Endothelial cell of umbilical vein (primary cell): Measurements from ENCODE around the gene TM6SF1. TPM values are rescaled to one million over a fixed set of nuclear protein-coding genes. Genes with fewer than 3 reads are reported as not detected.

Experiments
- BruUV-seq: library from RNA; stranded (reverse); fragments of 400-500 nt; replicated peaks from 2 replicates; lab custom pipeline; 2021; lab: Mats Ljungman, UMichigan
- CTCF ChIA-PET: fragments of 300-600, 350-600 bp; sonication (Branson Sonifier 250); formaldehyde crosslinking; loops from one replicate; lab custom pipeline; 2021; ENCODE audit warnings: antibody characterized with exemption, inconsistent platforms; lab: Charles Lee
- POLR2A ChIA-PET: fragments of 300-600, 350-600 bp; sonication (Branson Sonifier 250); formaldehyde crosslinking; loops from one replicate; lab custom pipeline; 2021; ENCODE audit warnings: antibody characterized with exemption, inconsistent platforms; lab: Charles Lee
- DNase-seq: peaks from one replicate; pipeline ENCODE4 v3.0.0-alpha.2; 2011; ENCODE audit warnings: low read depth, low spot score
- FAIRE-seq: peaks from 2 replicates; lab custom pipeline; 2011; peaks lifted over from hg19 to GRCh38; lab: Jason Lieb, UNC
- H2AFZ ChIP-seq: 2 replicates; pipeline ENCODE4 v1.6.0; 2012; ENCODE audit warnings: low read depth, low read length, control low read depth, inconsistent platforms
- H3K27ac ChIP-seq: 2 replicates; pipeline ENCODE4 v1.5.1; 2011; ENCODE audit warnings: low read depth, mild to moderate bottlenecking, control low read depth, low read length, moderate library complexity; ENCODE audit not compliant: insufficient read depth
- H3K27me3 ChIP-seq, 2 experiments: 2 replicates each; pipeline versions ENCODE4 v1.6.0 to v1.6.1; 2011; ENCODE audit warnings: low read length in 2 of 2, mixed read lengths in 1 of 2; ENCODE audit not compliant: control insufficient read depth in 2 of 2, insufficient read depth in 2 of 2
- H3K36me3 ChIP-seq, 2 experiments: 2 replicates in 1 of 2; 3 replicates in 1 of 2; pipeline ENCODE4 v1.5.1; 2011; ENCODE audit warnings: low read length in 2 of 2, mild to moderate bottlenecking in 1 of 2, moderate library complexity in 1 of 2; ENCODE audit not compliant: control insufficient read depth in 2 of 2, insufficient read depth in 2 of 2; ENCODE audit errors: extremely low read depth in 1 of 2
- H3K4me1 ChIP-seq: 3 replicates; pipeline ENCODE4 v1.5.1; 2011; ENCODE audit warnings: mild to moderate bottlenecking, low read length; ENCODE audit not compliant: control insufficient read depth, insufficient read depth; ENCODE audit errors: extremely low read depth
- H3K4me2 ChIP-seq: 2 replicates; pipeline ENCODE4 v1.6.1; 2011; ENCODE audit warnings: low read length, control low read depth, mixed read lengths; ENCODE audit not compliant: insufficient read depth
- H3K4me3 ChIP-seq, 3 experiments: fragments of 200-600 bp in 1 of 3; sonication (generic), shearing (Covaris generic) in 1 of 3; replicated peaks in 1 of 3; 2 replicates each; pipeline ENCODE4 v1.5.1; 2011 to 2016; ENCODE audit warnings: control low read depth in 3 of 3, low read length in 3 of 3, mild to moderate bottlenecking in 2 of 3, inconsistent platforms in 1 of 3, low read depth in 1 of 3, moderate library complexity in 1 of 3; ENCODE audit not compliant: insufficient read depth in 1 of 3
- H3K79me2 ChIP-seq: 2 replicates; pipeline ENCODE4 v1.6.0; 2012; ENCODE audit warnings: low read length, inconsistent platforms; ENCODE audit not compliant: control insufficient read depth, insufficient read depth
- H3K9ac ChIP-seq: replicated peaks from 2 replicates; pipeline ENCODE3; 2011; ENCODE audit warnings: low read length, control low read depth; ENCODE audit not compliant: insufficient read depth; ENCODE audit errors: extremely low read depth
- H3K9me1 ChIP-seq: replicated peaks from 3 replicates; pipeline ENCODE4 v1.6.0; 2011; ENCODE audit warnings: mild to moderate bottlenecking, low read length; ENCODE audit not compliant: control insufficient read depth, insufficient read depth; ENCODE audit errors: extremely low read depth
- H3K9me3 ChIP-seq: replicated peaks from 2 replicates; pipeline ENCODE4 v1.5.1; 2012; ENCODE audit warnings: low read length, inconsistent platforms; ENCODE audit not compliant: control insufficient read depth, insufficient read depth
- H4K20me1 ChIP-seq: replicated peaks from 2 replicates; pipeline ENCODE3; 2011; ENCODE audit warnings: mild to moderate bottlenecking, low read length; ENCODE audit not compliant: control insufficient read depth, insufficient read depth; ENCODE audit errors: extremely low read depth
- CTCF ChIP-seq, 2 donors: IDR thresholded peaks; 1 replicate in 1 of 2; 2 replicates in 1 of 2; pipeline ENCODE4 v1.5.1; 2011; ENCODE audit warnings: low read length in 2 of 2, mild to moderate bottlenecking in 2 of 2, moderate library complexity in 2 of 2, control low read depth in 1 of 2, inconsistent platforms in 1 of 2, low read depth in 1 of 2; ENCODE audit not compliant: insufficient read depth in 1 of 2; ENCODE audit errors: extremely low read depth in 1 of 2
- EZH2 ChIP-seq: IDR thresholded peaks from 2 replicates; pipeline ENCODE4 v1.6.1; 2012; ENCODE audit warnings: borderline replicate concordance, low read depth, mild to moderate bottlenecking, moderate library complexity, low read length, inconsistent platforms; ENCODE audit not compliant: severe bottlenecking
- FOS ChIP-seq: IDR thresholded peaks from 2 replicates; pipeline ENCODE4 v1.6.1; 2011; ENCODE audit warnings: mild to moderate bottlenecking, low read length, moderate library complexity, borderline replicate concordance; ENCODE audit not compliant: insufficient read depth
- GATA2 ChIP-seq: IDR thresholded peaks from 2 replicates; pipeline ENCODE4 v1.7.0; 2011; ENCODE audit warnings: low read depth, mild to moderate bottlenecking, moderate library complexity, mixed read lengths, low read length; ENCODE audit not compliant: insufficient read length, insufficient read depth
- JUN ChIP-seq: IDR thresholded peaks from 2 replicates; pipeline ENCODE4 v1.6.1; 2011; ENCODE audit warnings: borderline replicate concordance, low read depth; ENCODE audit not compliant: insufficient read length, insufficient read depth
- MAX ChIP-seq: IDR thresholded peaks from 2 replicates; pipeline ENCODE4 v1.6.1; 2011; ENCODE audit not compliant: insufficient read depth, insufficient read length
- MYC ChIP-seq: IDR thresholded peaks from one replicate; pipeline ENCODE4 v1.6.1; 2011; ENCODE audit warnings: mild to moderate bottlenecking, low read depth, low read length
- POLR2A ChIP-seq: IDR thresholded peaks from 2 replicates; pipeline ENCODE4 v1.6.1; 2012; ENCODE audit warnings: low read depth, mild to moderate bottlenecking, control low read depth, low read length
- POLR2AphosphoS5 ChIP-seq: IDR thresholded peaks from 2 replicates; pipeline ENCODE4 v1.6.1; 2012; ENCODE audit warnings: low read depth, mild to moderate bottlenecking, control low read depth, low read length, moderate library complexity; ENCODE audit not compliant: insufficient read depth
- dilution Hi-C: fragments of 300-500 bp; cut with MboI; formaldehyde crosslinking; loops from one replicate; pipeline ENCODE4 v1.15.0; 2019; ENCODE audit warnings: low sequenced_read_pairs; ENCODE audit not compliant: extremely low pct_ligation_motif_present
- intact Hi-C: fragments of 100-400 bp; cut with micrococcal nuclease; formaldehyde crosslinking; loops from one replicate; pipeline ENCODE4 v1.10.0; 2022
- polyA plus RNA-seq, 4 experiments: library from polyadenylated mRNA; depleted of rRNA in 3 of 4; stranded (reverse) in 3 of 4; unstranded in 1 of 4; fragments of >200 nt; gene quantifications; 2 replicates each; pipeline versions ENCODE4 v1.2.1 to v1.2.3, GENCODE V29; 2011 to 2012; ENCODE audit warnings: missing spikeins in 1 of 4
- total RNA-seq: library from RNA; stranded (reverse); gene quantifications from 2 replicates; pipeline ENCODE4 v1.2.3, GENCODE V29; 2021

The TM6SF1 gene
- total and polyA plus RNA-seq, 2 donors (not counting 3 experiments of a cell fraction or from before 2014, with no cell fraction given) = 26.5 to 38.0 TPM

- ChIA-PET POLR2A (no interaction called here), CTCF (no interaction called here)
- no peak overlapping the region for H3K4me2 ChIP-seq
- H3K4me3 ChIP-seq = no peak overlapping the region
- no TSS peak for BruUV-seq
- FAIRE-seq (no peak), DNase-seq (no peak)
- intact Hi-C loops (no loop called here), dilution Hi-C loops (no loop called here)
- H3K27me3 ChIP-seq = no peaks in the 10 kb centered on the region
- peaks cover 5% of the 10 kb centered on the region for H3K4me1 ChIP-seq
- H3K9me1 ChIP-seq = no peaks in the 10 kb centered on the region
- H3K9me3 ChIP-seq = no peaks in the 10 kb centered on the region
- no peaks in the 10 kb centered on the region for H3K36me3 ChIP-seq
- no peaks in the 10 kb centered on the region for H3K79me2 ChIP-seq
- TF ChIP-seq POLR2A (no peak), JUN (no peak), FOS (no peak)
- H3K27ac ChIP-seq = no peak overlapping the region
- no peak overlapping the region for H3K9ac ChIP-seq
- H2AFZ ChIP-seq = no peak overlapping the region
- H4K20me1 ChIP-seq = no peaks in the 10 kb centered on the region
These were observed 9.4 kb upstream of the TM6SF1 start for GRCh38 chr15:83098079-83098478.

GRCh38 chr15:83099290-83099689 lies 8.2 kb upstream of the TM6SF1 start:
- no peak overlapping the region for H3K4me3 ChIP-seq
- CTCF ChIA-PET = interaction anchor here (1.5 kb wide), 1 partner anchor 12 kb away, joined by 4 read pairs; no protein-coding TSS in a partner anchor
- no peaks in the 10 kb centered on the region for H4K20me1 ChIP-seq
- TF ChIP-seq EZH2 = no peak
- no peak for TF ChIP-seq MYC
- no peak for TF ChIP-seq JUN
- TF ChIP-seq CTCF (IDR thresholded peaks at IDR 0.05; ENCODE audit: extremely low read depth in 1 of 2, insufficient read depth in 1 of 2, low read depth in 1 of 2, low read length in 2 of 2) = no peak
- TF ChIP-seq POLR2A = no peak
- TF ChIP-seq GATA2 = no peak
- TF ChIP-seq MAX = no peak
- no peak for TF ChIP-seq FOS
- no peak for TF ChIP-seq POLR2AphosphoS5
- dilution Hi-C loops = no loop called here
- no peaks in the 10 kb centered on the region for H3K36me3 ChIP-seq
- no peaks in the 10 kb centered on the region for H3K9me1 ChIP-seq
- no peak overlapping the region for H3K9ac ChIP-seq
- no peaks in the 10 kb centered on the region for H3K27me3 ChIP-seq
- intact Hi-C loops = no loop called here
- peaks cover 3% of the 10 kb centered on the region for H3K4me1 ChIP-seq
- no peak overlapping the region for H3K4me2 ChIP-seq
- no TSS peak for BruUV-seq
- POLR2A ChIA-PET = no interaction called here
- no peak overlapping the region for H2AFZ ChIP-seq
- DNase-seq (no peak), FAIRE-seq (no peak)
- H3K9me3 ChIP-seq = no peaks in the 10 kb centered on the region
- H3K27ac ChIP-seq = no peak overlapping the region
- H3K79me2 ChIP-seq = no peaks in the 10 kb centered on the region
